Measurements from ENCODE around the gene MAST4.

The MAST4 gene

GRCh38 chr5:67146574-67146973 is 550.4 kb downstream of the MAST4 start:
- TF ChIP-seq, protein P1, sequence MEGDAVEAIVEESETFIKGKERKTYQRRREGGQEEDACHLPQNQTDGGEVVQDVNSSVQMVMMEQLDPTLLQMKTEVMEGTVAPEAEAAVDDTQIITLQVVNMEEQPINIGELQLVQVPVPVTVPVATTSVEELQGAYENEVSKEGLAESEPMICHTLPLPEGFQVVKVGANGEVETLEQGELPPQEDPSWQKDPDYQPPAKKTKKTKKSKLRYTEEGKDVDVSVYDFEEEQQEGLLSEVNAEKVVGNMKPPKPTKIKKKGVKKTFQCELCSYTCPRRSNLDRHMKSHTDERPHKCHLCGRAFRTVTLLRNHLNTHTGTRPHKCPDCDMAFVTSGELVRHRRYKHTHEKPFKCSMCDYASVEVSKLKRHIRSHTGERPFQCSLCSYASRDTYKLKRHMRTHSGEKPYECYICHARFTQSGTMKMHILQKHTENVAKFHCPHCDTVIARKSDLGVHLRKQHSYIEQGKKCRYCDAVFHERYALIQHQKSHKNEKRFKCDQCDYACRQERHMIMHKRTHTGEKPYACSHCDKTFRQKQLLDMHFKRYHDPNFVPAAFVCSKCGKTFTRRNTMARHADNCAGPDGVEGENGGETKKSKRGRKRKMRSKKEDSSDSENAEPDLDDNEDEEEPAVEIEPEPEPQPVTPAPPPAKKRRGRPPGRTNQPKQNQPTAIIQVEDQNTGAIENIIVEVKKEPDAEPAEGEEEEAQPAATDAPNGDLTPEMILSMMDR (IDR thresholded peaks at IDR 0.05; ENCODE audit: unreplicated experiment in 3 of 3), result no peak
- peaks cover 14% of the 10 kb centered on the region for H3K4me1 Mint-ChIP-seq
- no peak overlapping the region for H3K27ac Mint-ChIP-seq
- no peak overlapping the region for H3K4me3 Mint-ChIP-seq
- H3K27me3 Mint-ChIP-seq (ENCODE audit: low read depth), result no peaks in the 10 kb centered on the region
- H3K36me3 Mint-ChIP-seq (ENCODE audit: low read depth), result peaks cover 73% of the 10 kb centered on the region
- no peaks in the 10 kb centered on the region for H3K9me3 Mint-ChIP-seq

DNA sequence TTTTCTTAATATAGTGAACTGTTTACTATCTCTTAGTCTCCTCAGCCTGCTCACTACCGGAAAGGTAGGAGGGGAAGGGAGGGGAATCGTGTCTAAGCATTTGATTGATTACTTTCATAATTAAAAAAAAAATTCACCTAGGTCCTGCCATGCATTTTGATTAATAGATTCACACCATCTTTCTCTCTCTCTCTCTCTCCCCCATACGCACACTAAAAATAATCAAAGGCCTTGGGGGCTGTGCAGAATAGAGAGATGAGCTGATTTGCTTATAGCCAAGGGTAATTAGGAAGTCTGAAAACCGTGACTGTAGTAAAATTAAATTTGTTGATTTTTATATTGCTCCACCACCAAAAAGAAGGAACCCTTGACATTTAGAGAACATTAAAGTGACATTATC is 550.8 kb downstream of the MAST4 start:
- H3K27ac Mint-ChIP-seq, result no peak overlapping the region
- H3K4me3 Mint-ChIP-seq, result no peak overlapping the region
- no peaks in the 10 kb centered on the region for H3K27me3 Mint-ChIP-seq (ENCODE audit: low read depth)
- H3K9me3 Mint-ChIP-seq, result no peaks in the 10 kb centered on the region
- TF ChIP-seq, protein P1 (IDR thresholded peaks at IDR 0.05; ENCODE audit: unreplicated experiment in 3 of 3), result no peak
- H3K36me3 Mint-ChIP-seq (ENCODE audit: low read depth), result peaks cover 69% of the 10 kb centered on the region
- H3K4me1 Mint-ChIP-seq, result peaks cover 14% of the 10 kb centered on the region

- peaks cover 65% of the 10 kb centered on the region for H3K36me3 Mint-ChIP-seq (ENCODE audit: low read depth)
- TF ChIP-seq, protein P1 (IDR thresholded peaks at IDR 0.05; ENCODE audit: unreplicated experiment in 3 of 3), result no peak
- H3K4me3 Mint-ChIP-seq, result no peak overlapping the region
- no peaks in the 10 kb centered on the region for H3K9me3 Mint-ChIP-seq
- H3K4me1 Mint-ChIP-seq, result peaks cover 14% of the 10 kb centered on the region
- no peak overlapping the region for H3K27ac Mint-ChIP-seq
- H3K27me3 Mint-ChIP-seq (ENCODE audit: low read depth), result no peaks in the 10 kb centered on the region
Measured at GRCh38 chr5:67147760-67148159, 551.6 kb downstream of the MAST4 start.

DNA sequence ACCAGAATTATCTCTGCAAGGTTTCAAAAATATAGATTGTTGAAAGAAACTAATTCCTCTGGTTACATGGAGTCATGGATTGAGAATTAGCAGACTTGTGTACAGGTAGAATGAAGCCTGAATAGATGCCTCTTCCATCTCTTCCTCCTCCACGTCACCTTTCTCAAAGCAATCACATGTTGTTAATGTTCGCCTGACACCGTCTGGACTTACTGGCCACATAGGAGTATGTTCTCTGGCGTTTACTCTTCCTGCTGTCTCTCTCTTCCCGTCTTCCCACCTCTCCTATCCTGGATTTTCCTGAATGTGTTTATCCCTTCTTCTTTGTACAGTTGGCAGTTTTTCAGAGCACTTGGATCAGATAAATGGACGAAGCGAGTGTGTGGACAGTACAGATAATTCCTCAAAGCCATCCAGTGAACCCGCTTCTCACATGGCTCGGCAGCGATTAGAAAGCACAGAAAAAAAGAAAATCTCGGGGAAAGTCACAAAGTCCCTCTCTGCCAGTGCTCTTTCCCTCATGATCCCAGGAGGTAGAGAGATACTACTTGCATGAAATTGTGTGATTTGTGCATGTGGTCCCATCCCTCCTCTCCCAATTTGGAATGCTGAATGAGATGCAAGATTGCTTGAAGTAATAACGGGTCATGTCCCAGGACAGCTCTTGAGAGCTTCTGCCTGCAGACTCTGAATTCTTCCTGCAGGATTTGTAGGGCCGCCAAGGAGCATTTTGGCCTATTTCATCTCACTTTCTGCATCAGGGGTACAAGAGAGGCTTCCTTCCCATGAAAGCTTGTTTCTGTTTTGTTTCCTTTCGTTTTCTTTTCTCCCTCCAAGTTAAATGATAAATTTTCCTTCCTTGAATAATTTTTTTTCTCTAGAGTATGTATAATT is 553.1 kb downstream of the MAST4 start:
- H3K27ac Mint-ChIP-seq, result peak overlapping the region in 1 of 3 experiments; percentile 12
- H3K4me3 Mint-ChIP-seq, result no peak overlapping the region
- peaks cover 60% of the 10 kb centered on the region for H3K36me3 Mint-ChIP-seq (ENCODE audit: low read depth)
- H3K27me3 Mint-ChIP-seq (ENCODE audit: low read depth), result no peaks in the 10 kb centered on the region
- H3K9me3 Mint-ChIP-seq, result no peaks in the 10 kb centered on the region
- TF ChIP-seq, protein P1 (IDR thresholded peaks at IDR 0.05; ENCODE audit: unreplicated experiment in 3 of 3), result no peak
- H3K4me1 Mint-ChIP-seq, result peaks cover 14% of the 10 kb centered on the region

- H3K4me3 Mint-ChIP-seq, result no peak overlapping the region
- peaks cover 59% of the 10 kb centered on the region for H3K36me3 Mint-ChIP-seq (ENCODE audit: low read depth)
- peaks cover 14% of the 10 kb centered on the region for H3K4me1 Mint-ChIP-seq
- peak overlapping the region in 1 of 3 experiments; percentile 12 for H3K27ac Mint-ChIP-seq
- no peaks in the 10 kb centered on the region for H3K9me3 Mint-ChIP-seq
- TF ChIP-seq, protein P1 (IDR thresholded peaks at IDR 0.05; ENCODE audit: unreplicated experiment in 3 of 3), result peak; percentile 43 to 55 (median 47)
- H3K27me3 Mint-ChIP-seq (ENCODE audit: low read depth), result no peaks in the 10 kb centered on the region
Measured at GRCh38 chr5:67149951-67150523, 553.8 kb downstream of the MAST4 start.

All from nephron (organoid).